ENCODE measurements around the gene MAN1B1. TPM values are rescaled to one million over a fixed set of nuclear protein-coding genes. Genes with fewer than 3 reads are reported as not detected.

The MAN1B1 gene
- total and polyA plus RNA-seq, 2 donors (not counting 3 experiments of a cell fraction or from before 2014, with no cell fraction given): 75.3 to 83.3 TPM

- Histone ChIP-seq H3K4me2 (ENCODE audit: insufficient read depth, low read length) (no peak overlapping the region), H3K36me3 (ENCODE audit: control insufficient read depth in 2 of 2, extremely low read depth in 1 of 2, insufficient read depth in 2 of 2, low read length in 2 of 2) (peaks cover 0 to 25% of the 10 kb centered on the region in 2 experiments), H2AFZ (ENCODE audit: low read depth, low read length) (no peak overlapping the region), H3K9ac (replicated peaks; ENCODE audit: extremely low read depth, insufficient read depth, low read length) (no peak overlapping the region), H3K9me3 (replicated peaks; ENCODE audit: control insufficient read depth, insufficient read depth, low read length) (no peaks in the 10 kb centered on the region), H3K9me1 (replicated peaks; ENCODE audit: control insufficient read depth, extremely low read depth, insufficient read depth, low read length) (no peaks in the 10 kb centered on the region), H3K27me3 (ENCODE audit: control insufficient read depth in 2 of 2, insufficient read depth in 2 of 2, low read length in 2 of 2) (no peaks in the 10 kb centered on the region), H3K4me1 (ENCODE audit: control insufficient read depth, extremely low read depth, insufficient read depth, low read length) (peaks cover 4% of the 10 kb centered on the region), H3K4me3 (replicated peaks in 1 of 3; ENCODE audit: insufficient read depth in 1 of 3, low read depth in 1 of 3, low read length in 3 of 3) (no peak overlapping the region), H3K27ac (ENCODE audit: insufficient read depth, low read depth, low read length) (no peak overlapping the region), H4K20me1 (replicated peaks; ENCODE audit: control insufficient read depth, extremely low read depth, insufficient read depth, low read length) (no peaks in the 10 kb centered on the region), H3K79me2 (ENCODE audit: control insufficient read depth, insufficient read depth, low read length) (no peaks in the 10 kb centered on the region)
- no peak for TF ChIP-seq EZH2 (IDR thresholded peaks at IDR 0.05; ENCODE audit: borderline replicate concordance, low read depth, low read length, severe bottlenecking)
- no peak for TF ChIP-seq JUN (IDR thresholded peaks at IDR 0.05; ENCODE audit: borderline replicate concordance, insufficient read depth, insufficient read length, low read depth)
- TF ChIP-seq FOS (IDR thresholded peaks at IDR 0.05; ENCODE audit: borderline replicate concordance, insufficient read depth, low read length): no peak
- no peak for TF ChIP-seq POLR2A (IDR thresholded peaks at IDR 0.05; ENCODE audit: low read depth, low read length)
- TF ChIP-seq CTCF (IDR thresholded peaks at IDR 0.05; ENCODE audit: extremely low read depth in 1 of 2, insufficient read depth in 1 of 2, low read depth in 1 of 2, low read length in 2 of 2): no peak
- TF ChIP-seq GATA2 (IDR thresholded peaks at IDR 0.05; ENCODE audit: insufficient read depth, insufficient read length, low read depth, low read length): no peak
- TF ChIP-seq MYC (IDR thresholded peaks at IDR 0.05; ENCODE audit: low read depth, low read length): no peak
- ChIA-PET POLR2A (interaction anchor here (0.6 kb wide), 1 partner anchor 91 kb away, joined by 7 read pairs; no protein-coding TSS in a partner anchor), CTCF (interaction anchor here (1.1 to 1.7 kb wide), 2 partner anchors 115 to 124 kb away, joined by 3 to 7 read pairs; partner anchors contain the start of gene RNF224)
- DNase-seq (ENCODE audit: low read depth, low spot score) (no peak), FAIRE-seq (no peak)
- no TSS peak for BruUV-seq (replicated peaks)
- dilution Hi-C loops (cut with MboI; ENCODE audit: extremely low pct_ligation_motif_present, low sequenced_read_pairs): no loop called here
- intact Hi-C loops (cut with micrococcal nuclease): no loop called here
Measured at GRCh38 chr9:137112564-137113384, 26.0 kb downstream of the MAN1B1 start.

Data from endothelial cell of umbilical vein (primary cell).